Measurements from ENCODE around the gene SP2.

The SP2 gene

DNA sequence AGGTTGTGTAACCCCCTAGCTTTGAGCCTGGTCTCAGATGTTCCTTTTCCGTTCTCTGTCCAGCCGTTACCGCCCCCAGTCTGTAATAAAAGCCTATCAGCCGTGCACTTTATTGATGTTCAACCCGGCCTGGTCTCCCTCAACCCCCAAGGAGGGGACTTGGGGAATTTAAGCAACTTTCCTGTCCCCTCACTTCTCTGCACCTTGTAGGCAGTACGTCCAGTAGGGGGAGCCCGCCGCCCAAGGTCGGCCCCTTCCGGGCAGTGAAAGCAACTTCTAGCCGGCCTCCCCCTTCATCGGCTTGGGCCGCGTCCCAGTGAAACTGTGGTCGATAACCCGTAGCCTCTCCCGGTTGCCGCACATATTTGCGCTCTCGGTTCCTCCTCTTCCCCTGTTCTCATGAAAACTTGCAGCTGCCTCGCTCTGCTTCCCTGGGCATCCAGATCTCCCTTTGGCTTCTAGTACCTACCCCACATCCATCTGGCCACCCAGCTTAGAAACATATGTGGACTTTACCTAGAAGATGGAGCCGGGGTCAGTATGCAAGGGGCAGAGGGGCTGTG lies 53.2 kb downstream of the SP2 start:
- peak; percentile 88 for DNase-seq (ENCODE audit: low read depth)

DNA sequence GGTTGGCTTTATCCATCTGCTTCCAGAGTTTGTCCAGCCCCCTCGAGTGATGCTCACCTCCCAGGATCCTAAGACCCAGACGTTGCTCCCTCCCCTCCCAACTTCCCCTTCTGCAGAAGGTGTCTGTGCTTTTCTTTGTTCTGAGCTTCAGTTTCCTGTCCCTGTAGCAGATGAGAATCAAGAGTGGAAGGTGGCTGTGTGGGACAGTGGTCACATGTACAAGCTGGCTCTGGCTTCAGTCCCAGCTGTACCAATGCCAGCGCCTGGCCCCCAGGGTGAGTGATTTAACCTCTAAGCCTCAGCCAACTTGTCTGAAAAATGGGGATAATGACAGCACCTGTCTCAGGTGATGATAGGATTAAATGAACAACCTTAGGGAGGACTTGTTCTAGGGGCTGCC lies 53.9 kb downstream of the SP2 start:
- DNase-seq (ENCODE audit: low read depth) = no peak

DNA sequence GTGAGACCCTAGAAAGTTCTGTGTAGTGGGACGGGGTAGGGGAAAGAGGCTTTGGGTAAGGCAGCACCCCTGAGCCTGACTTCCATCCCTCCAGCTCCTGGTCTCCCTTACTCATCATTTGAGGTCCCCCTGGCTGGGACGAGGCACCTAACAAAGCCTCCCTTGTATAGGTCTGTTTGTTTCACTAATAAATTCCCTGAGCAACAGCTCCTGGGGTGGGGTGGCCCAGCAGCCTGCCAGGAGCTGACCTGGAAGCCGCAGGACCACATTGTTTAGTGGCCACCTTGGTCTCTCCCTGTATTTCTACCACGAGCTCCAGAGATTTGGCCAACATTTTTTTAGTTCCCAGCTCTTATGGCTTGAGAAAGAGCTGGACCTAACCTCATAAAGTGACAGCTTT lies 54.4 kb downstream of the SP2 start:
- no peak for DNase-seq (ENCODE audit: low read depth)

DNA sequence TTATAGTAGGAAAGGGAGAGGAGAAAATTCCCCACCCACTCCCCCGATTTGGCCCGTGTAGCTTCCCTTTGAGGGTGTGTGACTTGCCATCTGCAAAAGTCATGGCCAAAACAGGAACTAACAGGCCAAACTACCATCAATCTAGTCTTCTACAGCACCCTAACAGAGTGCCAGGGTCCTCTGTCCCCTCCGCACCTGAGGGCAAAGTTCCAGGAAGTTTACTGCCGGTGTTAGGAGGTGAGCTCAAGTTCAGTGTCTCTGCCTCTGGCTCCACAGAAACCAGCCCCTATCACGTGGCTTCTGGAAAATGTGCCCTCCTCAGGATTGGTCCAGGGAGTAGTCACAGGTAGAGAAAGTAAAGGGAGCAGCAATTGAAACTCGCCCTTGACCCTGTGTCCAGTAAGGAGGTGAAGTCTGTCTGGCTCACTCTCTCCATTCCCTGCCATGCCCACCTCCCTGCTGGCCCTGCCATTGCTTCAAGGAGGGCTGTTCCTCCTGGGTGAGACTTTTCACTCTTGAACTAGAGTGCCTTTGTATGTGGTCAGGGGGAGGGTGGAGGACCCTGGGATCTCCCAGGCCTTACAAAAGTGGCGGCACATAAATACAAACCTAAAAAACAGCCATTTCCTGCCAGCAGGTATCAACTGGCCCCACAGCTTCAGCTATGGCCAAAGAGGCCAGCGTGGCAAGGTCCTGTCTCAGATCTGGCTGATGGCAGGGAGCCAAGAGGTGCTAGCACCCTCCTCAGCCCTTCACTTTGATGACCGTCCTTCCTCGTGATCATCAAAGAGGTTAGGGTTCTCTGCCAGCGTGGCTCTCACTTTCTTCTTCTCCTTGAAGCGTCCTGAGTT lies 56.4 kb downstream of the SP2 start:
- no peak for DNase-seq (ENCODE audit: low read depth)

DNA sequence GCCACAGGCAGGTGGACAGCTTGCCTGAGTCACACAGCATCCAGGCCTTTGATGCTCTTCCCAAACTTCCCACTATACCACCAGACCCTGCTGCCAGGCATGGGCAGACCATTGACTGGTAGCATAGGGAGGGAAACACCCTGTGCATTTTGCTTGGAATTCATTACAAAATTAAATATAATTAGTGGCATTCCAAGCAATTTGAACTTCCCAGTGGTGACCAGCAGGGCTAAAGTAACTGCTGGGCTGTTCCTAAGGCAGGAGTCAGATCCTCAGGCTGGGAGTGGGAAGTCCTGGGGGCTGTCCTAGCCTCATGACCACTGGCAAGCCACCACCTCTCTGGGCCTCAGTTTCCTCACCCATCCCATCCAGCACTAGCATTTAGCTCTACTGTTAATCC lies 57.9 kb downstream of the SP2 start:
- peak; percentile 34 for DNase-seq (ENCODE audit: low read depth)

DNA sequence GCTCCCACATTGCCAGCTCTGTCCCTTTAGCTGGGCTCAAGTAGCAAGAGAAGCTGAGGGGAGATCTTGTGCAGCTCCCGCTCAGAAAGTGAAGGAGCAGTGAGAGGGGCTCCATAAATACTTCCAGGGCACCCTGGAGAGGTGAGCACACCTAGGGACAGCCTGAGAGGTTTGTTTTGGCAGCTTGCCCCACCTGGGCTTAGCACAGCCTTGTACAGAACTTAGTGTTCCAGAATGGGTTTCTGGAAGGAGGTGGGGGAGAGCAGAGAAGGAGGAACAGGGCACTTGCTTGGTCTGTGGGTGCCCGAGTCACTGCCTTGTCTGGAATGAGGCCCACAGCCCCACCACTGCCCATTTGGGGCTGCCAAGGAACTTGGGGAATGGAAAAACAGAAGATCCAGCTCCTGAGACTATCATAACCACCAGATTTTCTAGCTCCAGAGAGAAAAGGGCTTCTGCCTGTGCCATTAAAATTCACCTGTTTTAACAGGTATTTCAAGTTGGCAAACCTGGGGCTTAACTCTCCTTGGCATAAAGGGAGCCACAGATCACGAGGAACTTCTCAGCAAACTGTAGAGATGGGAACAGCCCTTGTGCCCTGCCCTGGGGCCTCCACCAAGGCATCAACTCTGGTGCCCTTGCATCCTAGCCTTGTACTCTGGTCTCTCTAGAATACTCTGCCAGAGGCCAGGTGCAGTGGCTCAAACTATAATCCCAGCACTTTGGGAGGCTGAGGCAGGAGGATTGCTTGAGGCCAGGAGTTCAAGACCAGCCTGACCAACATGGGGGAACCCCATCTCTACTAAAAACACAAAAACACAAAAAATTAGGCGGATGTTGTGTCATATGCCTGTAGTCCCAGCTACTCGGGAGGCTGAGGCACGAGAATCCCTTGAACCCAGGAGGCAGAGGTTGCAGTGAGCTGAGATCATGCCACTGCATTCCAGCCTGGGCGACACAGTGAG lies 59.7 kb downstream of the SP2 start:
- DNase-seq (ENCODE audit: low read depth) = no peak

DNA sequence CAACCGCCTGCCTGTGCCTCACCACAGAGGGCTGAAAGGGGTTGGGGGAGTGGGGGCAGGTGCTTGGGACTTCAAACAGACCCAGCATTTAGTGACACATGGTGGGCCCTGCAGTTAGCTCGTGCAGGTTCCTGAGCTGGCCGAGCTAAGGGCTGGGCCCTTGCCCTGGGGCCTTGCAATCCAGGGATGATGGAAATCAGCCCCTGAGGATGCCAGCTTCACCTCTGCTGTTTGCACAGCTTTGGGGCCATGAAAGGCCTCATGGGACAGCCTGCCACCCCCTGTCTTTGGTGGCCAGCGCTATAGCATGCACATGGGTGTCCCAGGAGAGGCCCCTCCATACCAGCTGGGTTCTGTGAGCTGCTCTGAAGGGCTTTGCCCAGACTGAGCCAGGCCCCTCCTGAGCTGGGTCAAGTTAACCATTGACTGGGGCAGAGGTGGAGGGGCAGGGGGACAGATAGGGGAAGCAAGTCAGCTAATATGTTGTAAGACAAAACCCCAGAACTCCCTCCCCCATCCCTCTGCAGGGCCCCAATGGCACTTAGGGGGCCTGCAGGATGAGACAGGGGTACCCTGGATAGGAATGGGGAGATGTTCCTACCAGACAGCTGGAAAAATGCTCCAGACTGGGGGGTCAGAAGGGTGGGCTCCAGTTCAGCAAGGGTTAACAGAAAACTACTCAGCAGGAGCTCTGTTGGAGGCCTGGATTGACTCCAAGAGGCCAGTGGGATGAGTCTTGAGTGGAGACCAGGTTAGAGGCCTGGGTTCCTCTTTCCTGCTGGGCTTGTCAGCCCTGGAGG lies 61.0 kb downstream of the SP2 start:
- DNase-seq (ENCODE audit: low read depth) = no peak

DNA sequence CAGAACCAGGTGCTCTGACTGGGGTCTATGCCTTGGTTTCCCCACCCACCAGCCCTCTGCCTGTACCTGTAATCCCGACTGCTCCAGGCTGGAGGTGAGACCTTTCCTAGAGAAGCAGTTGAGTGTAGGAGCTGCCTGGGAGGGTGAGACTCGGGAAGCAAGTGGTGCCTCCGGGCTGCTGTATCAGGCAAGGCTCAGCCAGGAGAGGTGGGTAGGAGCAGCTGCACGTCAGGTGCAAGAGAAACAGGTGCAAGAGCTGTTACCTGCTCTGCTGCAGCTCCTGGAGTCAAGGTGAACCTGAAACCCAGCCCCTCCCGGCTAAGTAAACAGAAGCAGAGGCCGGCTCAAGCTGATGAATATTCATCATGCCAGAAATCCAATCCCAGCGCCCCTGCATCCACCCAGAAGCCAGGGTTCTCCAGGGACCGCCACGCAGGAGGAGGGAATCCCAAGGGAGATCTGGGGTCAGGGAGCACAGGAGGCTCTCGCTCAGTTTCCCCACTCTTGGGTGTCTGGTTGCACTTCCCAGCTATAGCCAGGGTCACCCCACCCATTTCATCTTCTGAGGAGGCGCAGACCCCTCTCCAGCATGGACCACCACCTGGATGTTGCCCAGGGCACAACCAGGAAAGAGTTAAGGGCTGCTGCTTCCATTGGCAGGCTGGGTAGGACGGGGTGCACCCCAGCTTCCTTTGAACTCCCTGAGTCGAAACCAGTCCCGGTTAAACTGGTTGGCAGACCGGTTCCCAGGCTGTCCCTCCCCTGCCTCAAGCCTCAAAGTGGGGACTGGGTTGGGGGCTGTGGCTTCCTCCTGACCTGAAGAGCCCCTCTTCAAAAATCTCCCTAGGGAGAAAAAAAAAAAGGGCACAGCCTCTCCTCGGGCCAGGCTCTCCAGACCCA lies 61.8 kb downstream of the SP2 start, which contains the start of gene PRR15L:
Gene PRR15L, minus strand, starts transcription at position 293 of the 900 bp plus-strand sequence. CDS start 4,649 bp downstream, outside the sequence.
- no peak for DNase-seq (ENCODE audit: low read depth)

DNA sequence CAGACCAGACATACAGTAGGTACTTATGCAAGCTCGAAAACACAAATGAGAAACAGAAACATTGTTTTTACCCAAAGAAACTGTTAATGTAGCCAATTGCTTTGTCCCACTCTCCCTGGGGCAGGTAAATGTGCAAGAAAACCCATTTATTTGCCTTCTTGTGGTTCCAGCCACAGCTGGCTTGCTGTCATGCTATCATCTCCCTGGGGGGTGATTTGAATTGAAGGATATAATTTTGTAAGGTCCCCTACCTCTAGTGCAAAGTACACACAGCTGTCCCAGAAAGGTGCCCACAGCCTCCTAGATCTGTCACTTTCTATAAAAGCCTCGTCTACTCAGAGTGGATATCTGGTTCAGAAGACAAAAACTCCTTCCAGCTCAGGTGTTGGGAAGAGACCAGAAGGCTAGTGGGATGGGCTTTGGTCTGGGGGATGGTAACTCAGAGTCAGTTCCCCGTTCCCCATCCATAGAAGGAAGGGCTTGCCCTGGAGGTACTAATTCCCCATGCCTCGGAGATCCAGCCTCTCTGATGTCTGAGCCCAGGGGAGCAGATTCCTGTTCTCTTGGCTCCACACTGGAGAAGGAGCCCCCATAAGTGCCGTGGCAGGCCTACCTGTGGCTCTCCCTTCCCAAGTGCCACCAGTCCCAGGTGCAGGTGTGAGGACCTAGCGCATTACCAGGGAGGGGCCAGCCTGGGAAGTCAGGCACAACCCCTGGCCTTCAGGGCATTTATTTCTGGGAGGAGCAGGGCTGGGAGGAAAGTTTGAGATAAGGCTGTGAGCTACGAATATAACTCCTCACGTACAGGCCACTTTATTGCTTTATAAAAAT lies 64.0 kb downstream of the SP2 start:
- DNase-seq (ENCODE audit: low read depth) = no peak

DNA sequence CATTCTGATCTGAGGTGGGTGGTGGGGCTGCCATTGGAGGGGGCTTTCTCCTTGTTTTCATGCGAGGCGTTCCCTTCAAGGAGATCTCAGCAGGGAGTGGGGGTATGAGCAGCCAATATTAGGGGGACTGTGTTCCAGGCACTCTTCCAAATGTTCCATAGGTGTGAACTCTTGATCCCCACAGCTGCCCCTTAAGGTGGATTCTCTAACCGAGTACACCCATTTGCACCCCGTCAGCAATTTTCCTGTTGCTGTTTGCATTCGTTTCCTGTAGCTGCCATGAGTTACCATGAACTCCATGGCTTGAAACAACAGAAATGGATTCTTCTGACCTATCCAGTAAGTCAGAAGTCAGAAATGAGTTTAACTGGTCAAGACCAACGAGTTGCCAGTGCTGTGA lies 65.4 kb downstream of the SP2 start:
- DNase-seq (ENCODE audit: low read depth) = no peak

DNA sequence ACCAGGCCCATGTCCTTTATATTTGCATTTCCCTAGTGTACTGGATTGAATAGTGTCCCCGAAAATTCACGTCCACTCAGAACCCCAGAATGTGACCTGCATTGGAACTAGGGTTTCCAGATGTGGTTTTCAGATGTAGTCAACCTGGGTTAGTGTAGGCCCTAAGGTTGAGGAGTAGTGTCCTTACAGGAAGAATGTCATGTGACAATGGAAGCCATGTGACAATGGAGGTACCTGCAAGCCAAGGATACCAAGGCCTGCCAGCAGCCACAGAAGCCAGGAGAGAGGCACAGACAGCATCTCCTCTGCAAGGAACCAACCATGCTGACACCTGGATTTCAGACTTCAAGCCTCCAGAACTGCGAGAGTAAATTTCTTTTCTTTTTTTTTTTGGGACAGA lies 66.9 kb downstream of the SP2 start:
- DNase-seq (ENCODE audit: low read depth) = no peak

DNA sequence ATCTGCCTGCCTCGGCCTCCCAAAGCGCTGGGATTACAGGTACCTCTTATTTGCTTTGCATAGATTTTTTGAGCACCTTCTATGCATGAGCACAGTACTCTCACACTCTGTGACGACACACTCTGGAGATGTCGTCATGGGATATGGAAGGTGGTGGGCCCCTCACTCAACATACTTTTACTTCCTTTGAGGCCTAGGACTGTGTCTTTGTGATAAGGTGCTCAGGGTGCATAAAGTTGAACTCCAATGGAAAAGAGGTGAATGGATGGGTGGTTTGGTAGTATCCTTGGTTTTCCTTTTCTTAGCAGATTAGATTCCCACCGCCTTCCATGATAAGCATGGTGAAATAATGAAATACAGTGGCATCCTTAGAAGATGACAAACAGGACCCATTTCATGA lies 68.8 kb downstream of the SP2 start:
- DNase-seq (ENCODE audit: low read depth) = no peak

DNA sequence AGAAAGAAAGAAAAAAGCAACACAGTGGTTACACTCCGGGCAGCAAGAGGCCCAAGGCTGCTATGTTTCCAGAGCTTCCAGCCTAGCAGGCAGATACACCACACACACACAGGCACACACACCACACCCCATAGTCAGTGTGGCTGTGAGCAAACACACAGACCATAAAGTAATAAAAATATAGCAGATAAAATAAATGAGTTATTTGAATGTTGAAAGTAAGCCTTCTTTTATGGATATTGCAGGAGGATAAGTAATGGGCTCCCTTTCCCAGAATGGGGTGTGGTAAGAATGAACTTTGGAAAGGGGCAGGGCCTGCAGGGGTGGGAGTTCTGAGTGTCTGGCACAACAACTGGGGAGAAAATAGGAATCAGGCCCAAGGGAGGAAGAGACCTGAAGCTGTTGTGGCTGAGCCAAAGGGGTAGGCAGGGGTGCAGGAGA lies 70.1 kb downstream of the SP2 start:
- no peak for DNase-seq (ENCODE audit: low read depth)

DNA sequence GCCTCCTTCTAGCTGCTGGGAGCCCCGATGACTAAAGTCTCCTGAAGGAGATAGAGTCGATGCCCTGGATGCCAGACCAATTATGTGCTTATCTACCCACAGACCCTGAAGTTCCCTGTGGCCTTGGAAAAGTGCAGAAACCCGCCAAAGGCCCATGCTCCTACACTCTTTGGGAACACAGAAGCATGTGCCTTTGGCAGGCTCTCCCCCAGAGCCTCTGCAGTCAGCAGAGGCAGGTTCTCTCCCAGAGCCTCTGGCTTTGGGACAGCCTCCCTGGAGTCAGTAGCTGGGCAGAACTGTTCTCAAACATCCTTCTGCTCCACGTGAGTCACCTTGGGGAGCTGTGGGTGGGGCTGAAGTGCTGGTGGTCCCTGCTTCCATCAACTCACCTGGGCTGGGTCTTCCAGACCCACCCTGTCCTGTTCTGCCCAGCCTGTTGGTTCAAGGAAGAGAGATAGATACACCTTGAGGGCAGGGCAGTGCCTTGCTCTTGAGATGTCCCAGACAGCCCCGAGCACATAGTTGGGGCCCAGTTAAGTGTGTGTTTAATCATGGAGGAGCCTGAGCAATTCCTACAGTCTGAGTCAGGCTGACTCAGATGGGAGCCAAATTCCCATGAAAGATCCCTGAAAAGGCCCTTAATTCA lies 71.7 kb downstream of the SP2 start:
- DNase-seq (ENCODE audit: low read depth) = peak; percentile 97

DNA sequence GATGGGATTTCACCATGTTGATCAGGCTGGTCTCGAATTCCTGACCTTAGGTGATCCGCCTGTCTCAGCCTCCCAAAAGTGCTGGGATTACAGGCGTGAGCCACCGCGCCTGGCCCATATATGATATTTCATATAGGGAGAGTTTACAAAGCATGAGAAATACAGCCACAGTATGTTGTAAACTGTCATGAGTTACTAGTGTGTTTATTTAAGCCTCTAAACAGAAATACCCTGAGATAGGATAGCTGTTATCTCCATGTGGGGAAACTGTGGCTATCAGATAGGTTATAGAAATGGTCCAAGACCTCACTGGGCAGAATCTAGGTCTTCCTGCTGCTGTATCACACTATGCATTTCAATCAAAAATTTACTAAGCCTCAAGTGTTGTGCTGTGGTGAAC lies 72.8 kb downstream of the SP2 start:
- DNase-seq (ENCODE audit: low read depth) = no peak

DNA sequence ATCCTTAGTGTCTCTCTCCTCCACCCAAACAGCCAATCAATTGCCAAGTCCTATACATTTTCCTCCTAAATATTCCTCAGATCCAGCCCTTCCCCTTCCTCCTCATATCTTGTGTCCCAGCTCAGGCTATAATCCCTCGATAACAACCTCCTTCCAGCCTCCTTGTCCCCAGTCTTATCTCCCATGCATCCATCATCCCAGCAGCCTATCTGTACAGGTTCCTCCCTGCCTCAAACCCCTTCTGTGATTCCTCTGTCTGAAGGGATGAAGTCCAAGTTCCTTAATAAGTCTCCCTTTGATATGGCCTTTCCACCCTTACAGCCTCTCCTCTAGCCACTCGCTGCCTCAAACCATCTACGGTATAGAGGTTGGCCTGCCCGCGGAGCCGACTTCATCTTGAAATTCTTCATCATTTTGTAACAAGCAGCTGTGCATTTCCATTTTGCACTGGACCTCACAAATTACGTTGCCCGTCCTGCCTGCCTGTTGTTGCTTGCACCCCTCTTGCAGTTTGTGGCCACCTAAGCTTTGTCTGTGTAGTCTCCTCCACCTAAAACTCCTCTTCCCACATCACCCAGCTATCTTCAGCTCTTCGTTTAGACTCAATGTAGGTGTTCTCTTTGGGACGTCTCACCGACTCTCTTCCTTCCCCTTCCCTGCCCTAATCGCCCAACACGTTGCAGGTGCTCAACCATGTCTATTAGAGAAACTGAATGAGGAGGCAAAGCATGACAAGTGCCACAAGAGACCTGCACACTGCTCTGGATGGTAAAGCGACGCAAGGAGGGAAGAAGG lies 74.1 kb downstream of the SP2 start:
- no peak for DNase-seq (ENCODE audit: low read depth)

DNA sequence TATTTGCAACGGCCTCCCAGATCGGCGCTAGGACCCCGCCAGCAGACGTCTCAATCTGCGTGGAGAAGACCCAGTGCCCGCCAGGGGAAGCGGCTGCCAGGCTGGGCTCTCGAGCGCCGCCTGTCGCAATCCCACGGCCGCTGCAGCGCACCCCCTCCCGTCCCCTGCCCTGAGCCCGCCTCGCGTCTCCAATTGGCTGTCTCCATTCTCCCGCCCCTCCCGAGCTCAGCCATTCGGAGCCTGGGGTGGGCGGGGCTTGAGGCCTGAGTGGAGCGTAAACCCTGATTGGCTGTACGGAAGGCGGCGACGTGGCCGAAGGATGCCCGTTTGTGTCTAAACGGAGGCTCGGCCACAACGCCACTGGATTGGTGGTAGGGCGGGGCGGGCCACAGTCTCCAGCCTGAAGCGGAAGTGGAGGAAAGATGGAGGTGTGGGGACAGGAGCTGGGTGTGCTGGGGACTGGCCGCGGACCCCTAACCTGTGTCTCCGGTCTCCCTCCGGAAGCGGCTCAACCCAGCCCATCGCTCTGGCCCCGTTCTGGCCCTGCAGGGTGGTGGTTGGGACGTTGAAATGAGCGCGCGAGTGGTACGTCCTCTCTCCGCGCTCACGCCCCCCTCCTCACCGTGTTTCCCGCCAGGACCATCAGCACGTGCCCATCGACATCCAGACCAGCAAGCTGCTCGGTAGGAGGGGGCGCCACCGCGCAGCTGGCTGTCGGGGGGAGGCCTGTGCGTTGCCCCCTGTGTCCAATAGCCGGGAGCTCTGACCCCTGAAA lies 74.9 kb downstream of the SP2 start, which contains the start of gene CDK5RAP3:
Gene CDK5RAP3, plus strand, starts transcription at position 389 of the 775 bp plus-strand sequence. Its CDS starts 34 bp downstream, at position 423.
- peak; percentile 100 for DNase-seq (ENCODE audit: low read depth)

All from ELR (cell line).